GM18907 (cell line): Measurements from ENCODE around the gene HRK.
"Not testable (repeated sequence)": the region's sequence is repeated elsewhere in the genome, so short reads cannot be mapped to it uniquely, and the experiment has no call there.

Experiments
- ATAC-seq: cut with Tn5 transposase; IDR thresholded peaks from one replicate; pipeline ENCODE4 v1.9.1; 2021; ENCODE audit warnings: mild to moderate bottlenecking, moderate library complexity; ENCODE audit not compliant: unreplicated experiment

Gene HRK

DNA sequence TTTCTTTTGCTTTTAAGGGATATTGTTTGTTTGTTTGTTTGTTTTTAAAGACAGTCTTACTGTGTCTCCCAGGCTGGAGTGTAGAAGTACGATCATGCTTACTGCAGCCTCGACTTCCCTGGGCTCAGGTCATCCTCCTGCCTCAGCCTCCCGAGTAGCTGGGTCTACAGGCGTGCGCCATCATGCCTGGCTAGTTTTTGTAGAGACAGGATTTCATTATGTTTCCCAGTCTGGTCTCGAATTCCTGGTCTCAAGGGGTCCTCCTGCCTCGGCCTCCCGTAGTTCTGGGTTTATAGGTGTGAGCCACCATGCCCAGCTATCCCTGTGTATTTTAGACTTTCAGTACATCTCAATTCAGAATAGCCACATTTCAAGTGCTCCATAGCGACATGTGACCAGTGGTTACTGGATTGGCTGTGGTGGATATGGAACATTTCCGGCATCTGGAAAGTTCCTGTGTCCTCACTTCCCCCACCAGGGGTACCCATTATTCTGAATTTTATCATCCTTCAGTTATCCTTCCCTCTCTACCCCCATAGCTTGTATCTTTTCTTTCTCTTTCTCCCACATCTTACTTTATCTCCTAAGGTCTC lies 61.1 kb downstream of the HRK start:
- ATAC-seq: no peak

DNA sequence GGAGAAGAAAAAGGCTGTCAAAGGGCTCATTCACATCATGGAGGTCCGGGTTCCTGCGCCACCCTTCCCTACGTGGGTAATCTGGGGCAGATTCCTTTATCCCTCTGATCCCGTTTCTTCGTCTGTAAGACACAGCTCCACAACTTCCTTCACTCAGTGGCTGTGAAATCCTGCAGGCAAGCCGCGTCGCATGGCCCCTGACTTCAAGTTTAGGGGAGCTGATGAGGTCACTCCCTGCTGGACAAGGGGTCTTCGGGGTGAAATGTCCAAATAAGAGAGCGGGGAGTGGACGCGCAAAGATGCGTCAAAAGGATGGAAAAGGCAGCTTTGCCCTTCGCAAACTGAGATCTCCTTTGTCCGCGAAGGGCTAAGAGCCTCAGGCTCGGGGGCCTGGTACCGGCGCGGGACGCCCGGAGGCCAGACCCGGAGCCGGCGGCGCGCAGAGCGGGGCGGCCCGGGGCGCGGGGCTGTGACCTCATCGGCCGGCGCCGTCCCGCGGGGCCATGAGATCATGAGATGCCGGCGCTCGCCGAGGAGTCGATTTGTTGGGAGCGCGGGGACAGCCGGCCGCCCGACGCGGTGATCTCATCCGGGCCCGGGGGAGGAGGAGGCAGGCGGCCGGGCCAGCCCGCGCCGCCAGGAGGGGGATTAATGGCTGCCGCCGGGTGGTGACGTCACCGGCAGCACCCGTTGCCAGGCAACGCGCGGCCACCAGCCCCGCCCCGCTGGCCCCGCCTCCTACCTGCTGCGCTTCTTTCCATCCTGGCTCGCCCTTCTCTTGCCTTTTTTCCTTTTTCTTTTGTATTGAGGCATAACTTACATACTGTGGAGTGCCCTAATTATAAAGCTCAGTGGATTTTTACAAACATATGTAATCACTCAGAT lies 62.1 kb downstream of the HRK start:
- ATAC-seq: peak; percentile 86

DNA sequence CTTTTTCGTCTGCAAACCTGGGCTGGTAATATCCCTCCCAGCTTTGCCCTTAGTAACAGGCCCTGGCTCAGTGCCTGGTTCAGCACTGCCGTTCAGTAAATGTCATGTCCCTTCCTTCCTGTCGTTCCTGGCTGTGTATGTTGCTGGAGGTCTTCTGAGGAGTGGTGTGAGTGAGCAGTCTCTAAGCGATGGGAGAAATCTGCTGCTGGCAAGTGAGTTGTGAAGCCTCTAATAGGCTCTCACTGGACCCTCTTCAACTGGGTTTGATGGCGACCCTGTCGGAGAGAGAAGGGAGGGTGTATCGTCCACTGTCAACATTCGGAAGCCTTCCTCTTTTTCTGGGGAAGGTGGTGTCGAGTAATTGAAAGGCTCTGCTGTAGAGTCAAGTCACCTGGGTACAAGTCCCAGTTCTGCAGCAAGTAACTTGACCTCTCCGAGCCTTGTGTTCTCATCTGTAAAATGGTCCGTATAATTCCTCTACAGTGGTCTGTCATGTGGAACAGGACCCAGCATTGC lies 62.8 kb downstream of the HRK start:
- ATAC-seq: peak; percentile 10

DNA sequence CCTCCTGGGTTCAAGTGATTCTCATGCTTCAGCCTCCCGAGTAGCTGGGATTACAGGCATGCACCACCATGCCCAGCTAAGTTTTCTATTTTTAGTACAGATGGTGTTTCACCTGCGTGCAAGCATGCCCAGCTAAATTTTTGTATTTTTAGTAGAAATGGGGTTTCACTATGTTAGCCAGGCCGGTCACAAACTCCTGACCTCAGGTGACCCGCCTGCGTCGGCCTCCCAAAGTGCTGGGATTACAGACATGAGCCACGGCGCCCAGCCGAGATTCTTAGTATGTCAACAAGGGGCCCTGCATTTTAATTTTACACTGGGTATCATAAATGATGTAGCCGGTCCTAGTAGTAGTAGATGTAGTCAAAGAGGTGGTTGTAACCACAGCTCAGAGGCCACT lies 66.5 kb downstream of the HRK start:
- not testable (repeated sequence) for ATAC-seq

DNA sequence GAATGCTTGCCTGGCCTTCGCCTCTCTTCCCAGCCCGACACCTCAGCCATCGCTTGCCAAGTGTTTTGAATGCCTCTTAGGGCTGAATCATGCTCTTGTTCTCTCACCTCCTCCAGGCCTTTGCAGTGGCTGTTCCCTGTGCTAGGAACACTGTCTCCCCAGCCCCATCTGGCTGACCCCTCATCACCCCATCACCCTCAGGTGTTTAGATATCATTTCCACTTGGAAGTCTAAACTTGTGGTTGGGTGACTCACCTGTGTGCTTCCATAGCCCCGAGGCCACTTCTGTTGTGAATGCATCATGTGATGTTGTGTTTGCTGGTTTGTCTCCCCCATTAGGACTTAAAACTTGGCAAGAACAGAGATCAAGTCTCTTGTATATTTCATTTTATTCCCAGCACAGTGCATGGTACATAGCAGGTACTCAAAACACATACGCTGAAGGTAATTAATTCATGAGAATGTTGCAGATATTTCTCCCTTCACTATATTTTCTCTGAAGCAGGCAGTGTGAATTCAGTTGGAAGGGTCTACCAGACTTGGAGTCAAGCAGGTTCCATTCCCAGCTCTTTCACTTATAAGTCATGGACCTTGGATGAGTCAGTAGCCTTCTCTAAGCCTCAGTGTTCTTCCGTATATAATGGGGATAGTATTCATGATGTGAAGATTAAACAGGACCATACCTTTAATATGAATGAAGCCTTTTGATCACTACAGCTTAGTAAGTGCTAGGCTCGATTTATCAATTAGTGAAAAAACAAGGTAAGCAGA lies 67.8 kb downstream of the HRK start:
- ATAC-seq: no peak

DNA sequence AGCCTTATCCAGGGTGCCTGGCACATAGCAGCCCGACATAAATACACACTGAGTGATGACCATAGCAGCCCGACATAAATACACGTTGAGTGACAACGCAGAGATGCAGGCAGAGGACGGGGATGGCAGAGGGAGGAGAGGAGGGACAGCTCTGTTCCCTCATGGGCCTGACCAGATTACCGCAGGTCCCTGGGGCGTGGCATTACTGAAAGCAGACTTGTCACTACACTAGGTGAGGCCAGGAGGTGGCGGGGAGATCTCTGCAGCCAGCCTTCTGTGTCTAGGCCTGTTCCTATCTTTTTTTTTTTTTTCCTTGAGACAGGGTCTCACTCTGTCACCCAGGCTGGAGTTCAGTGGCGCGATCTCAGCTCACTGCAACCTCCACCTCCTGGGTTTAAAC lies 69.0 kb downstream of the HRK start:
- ATAC-seq: no peak

DNA sequence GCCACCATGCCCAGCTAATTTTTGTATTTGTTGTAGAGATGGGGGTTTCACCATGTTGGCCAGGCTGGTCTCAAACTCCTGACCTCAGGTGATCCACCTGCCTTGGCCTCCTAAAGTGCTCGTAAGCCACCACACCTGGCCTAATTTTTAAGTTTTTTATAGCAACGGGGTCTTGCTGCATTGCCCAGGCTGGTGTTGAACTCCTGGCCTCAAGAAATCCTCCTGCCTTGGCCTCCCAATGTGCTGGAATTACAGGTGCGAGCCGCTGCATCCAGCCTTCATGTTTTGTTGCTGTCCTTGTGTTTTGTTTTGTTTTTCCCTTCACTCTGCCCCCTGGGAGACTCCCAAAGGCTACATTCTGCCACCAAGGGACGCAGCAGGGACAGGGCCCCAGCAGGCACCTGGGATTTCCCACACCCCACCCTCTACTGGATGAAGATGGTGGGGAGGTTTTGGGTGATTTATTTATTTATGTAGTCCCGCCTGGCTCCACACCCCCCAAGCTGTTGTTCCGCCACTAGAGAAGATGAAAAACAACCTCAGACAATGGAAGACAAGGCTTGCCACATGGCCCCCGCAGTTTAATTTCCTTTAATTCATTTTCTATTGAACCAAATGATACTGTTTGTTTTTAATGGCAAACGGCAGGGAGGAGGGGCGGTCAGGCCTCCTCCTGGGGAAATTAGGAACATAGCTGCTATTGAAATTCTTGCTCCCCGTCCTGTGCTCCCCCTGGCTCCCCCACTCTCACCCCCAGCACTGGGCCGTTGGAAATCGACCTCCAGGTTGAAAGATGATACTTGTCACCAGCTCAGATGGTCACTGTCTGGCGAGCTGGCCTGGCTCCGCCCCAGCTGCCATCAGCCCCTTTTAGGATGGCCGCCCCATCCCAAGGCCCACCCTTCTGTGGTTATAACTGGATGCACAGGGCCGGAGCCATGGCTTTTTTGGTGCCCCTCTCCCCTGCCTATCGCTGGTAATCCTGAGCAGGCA lies 72.8 kb downstream of the HRK start:
- no peak for ATAC-seq

DNA sequence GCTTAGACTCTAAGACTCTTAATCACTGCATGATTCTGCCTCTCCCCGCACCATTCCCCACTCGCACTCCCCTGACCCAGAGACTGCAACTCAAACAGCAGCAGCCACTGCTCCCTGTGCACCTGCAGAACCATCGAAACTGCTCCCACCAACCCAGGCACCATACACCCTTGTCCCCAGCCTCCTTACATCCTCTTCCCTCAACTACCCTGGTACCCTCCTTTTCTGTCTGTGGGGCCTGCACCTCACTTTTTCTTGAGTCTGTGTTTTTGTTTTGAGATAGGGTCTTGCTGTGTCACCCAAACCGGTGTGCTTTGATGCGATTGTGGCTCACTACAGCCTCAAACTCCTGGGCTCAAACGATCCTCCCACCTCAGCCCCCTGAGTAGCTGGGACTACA lies 73.7 kb downstream of the HRK start:
- no peak for ATAC-seq

DNA sequence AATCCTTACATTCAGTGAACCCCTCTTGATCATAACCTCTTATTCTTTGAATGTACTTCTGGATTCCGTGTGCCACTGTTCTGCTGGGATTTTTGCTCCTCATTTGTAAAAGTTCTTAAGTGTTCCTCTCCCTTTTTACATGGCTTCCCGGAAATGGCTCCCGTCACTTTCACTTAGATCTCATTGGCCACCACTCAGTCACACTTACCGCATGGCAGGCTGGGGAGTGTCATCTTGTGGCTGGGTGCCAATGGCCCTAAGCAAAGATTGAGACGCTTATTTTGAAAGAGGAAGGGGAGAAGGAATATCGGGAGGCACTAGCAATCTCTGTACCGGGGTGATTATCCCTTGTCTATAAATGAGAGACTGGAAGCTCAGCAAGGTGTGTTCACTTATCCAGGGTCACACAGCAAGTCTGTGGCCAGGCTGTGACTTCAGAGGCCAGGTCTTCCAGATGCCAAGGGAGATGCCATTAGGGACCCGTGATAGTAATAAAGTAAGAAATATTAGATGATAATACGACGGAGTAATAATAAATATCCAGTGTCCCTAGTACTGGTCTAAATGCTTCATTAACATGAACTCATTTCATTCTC lies 74.3 kb downstream of the HRK start:
- ATAC-seq: no peak
